GM19351 (cell line): Measurements from ENCODE around the gene USP49.
A peak's percentile ranks its signal among the peaks of the same experiment; 100 is the strongest.
"Not testable (repeated sequence)": the region's sequence is repeated elsewhere in the genome, so short reads cannot be mapped to it uniquely, and the experiment has no call there.

Source experiments
- ATAC-seq: cut with Tn5 transposase; IDR thresholded peaks from one replicate; pipeline ENCODE4 v1.9.1; 2021; ENCODE audit warnings: mild to moderate bottlenecking, moderate library complexity; ENCODE audit not compliant: unreplicated experiment

Gene USP49

GRCh38 chr6:41815587-41815986 is 79.6 kb downstream of the USP49 start:
- no peak for ATAC-seq

GRCh38 chr6:41814629-41815028 is 80.5 kb downstream of the USP49 start:
- no peak for ATAC-seq

GRCh38 chr6:41813956-41814355 is 81.2 kb downstream of the USP49 start:
- ATAC-seq: no peak

- no peak for ATAC-seq
Observed at GRCh38 chr6:41813469-41813868, 81.7 kb downstream of the USP49 start.

- ATAC-seq: not testable (repeated sequence)
Observed at GRCh38 chr6:41811946-41812345, 83.2 kb downstream of the USP49 start.

- no peak for ATAC-seq
Observed at GRCh38 chr6:41811095-41811494, 84.1 kb downstream of the USP49 start.

GRCh38 chr6:41805830-41806774 is 89.1 kb downstream of the USP49 start:
- no peak for ATAC-seq

- no peak for ATAC-seq
Observed at GRCh38 chr6:41801380-41801779, 93.8 kb downstream of the USP49 start.

- ATAC-seq: no peak
Observed at GRCh38 chr6:41799559-41799911, 95.6 kb downstream of the USP49 start.

GRCh38 chr6:41798901-41799558 is 96.1 kb downstream of the USP49 start:
- ATAC-seq: no peak

- no peak for ATAC-seq
Observed at GRCh38 chr6:41796474-41796873, 98.7 kb downstream of the USP49 start.

GRCh38 chr6:41791984-41792383 is 103.2 kb downstream of the USP49 start:
- no peak for ATAC-seq

- no peak for ATAC-seq
Observed at GRCh38 chr6:41791305-41791704, 103.9 kb downstream of the USP49 start.

GRCh38 chr6:41790045-41790444 is 105.1 kb downstream of the USP49 start:
- no peak for ATAC-seq

GRCh38 chr6:41789390-41789724 is 105.8 kb downstream of the USP49 start:
- ATAC-seq: no peak

GRCh38 chr6:41787219-41787917 is 107.8 kb downstream of the USP49 start, which contains the start of gene TOMM6:
TOMM6 (plus strand) TSS chr6:41787694; CDS start chr6:41787698, 4 bp downstream.
- peak; percentile 76 for ATAC-seq

GRCh38 chr6:41786451-41787218 is 108.5 kb downstream of the USP49 start:
- ATAC-seq: peak; percentile 66

- no peak for ATAC-seq
Observed at GRCh38 chr6:41785689-41786450, 109.3 kb downstream of the USP49 start.

GRCh38 chr6:41785254-41785653 is 109.9 kb downstream of the USP49 start:
- no peak for ATAC-seq

GRCh38 chr6:41784581-41785171 is 110.5 kb downstream of the USP49 start:
- ATAC-seq: no peak
